HepG2 (cell line): Measurements from ENCODE around the gene EVC.

Experiments
- CTCF ChIP-seq: sonication (generic); formaldehyde crosslinking; IDR thresholded peaks from 2 replicates; pipeline ENCODE4 v1.5.0; 2020; ENCODE audit warnings: mild to moderate bottlenecking, missing genetic modification reagents, moderate library complexity
- E2F1 ChIP-seq: sonication (generic); formaldehyde crosslinking; IDR thresholded peaks from 2 replicates; pipeline ENCODE4 v1.5.0; 2020; ENCODE audit warnings: missing genetic modification reagents
- EZH2 ChIP-seq: conservative IDR thresholded peaks from 2 replicates; pipeline ENCODE4 v1.6.1; 2012; ENCODE audit warnings: mild to moderate bottlenecking, low read depth, low read length, moderate library complexity
- GTF2F1 ChIP-seq: fragments of 150-350 bp; IDR thresholded peaks from 2 replicates; pipeline ENCODE4 v1.6.1; 2014; ENCODE audit warnings: low read length
- KDM1A ChIP-seq: IDR thresholded peaks from 2 replicates; pipeline ENCODE4 v1.6.1; 2016; ENCODE audit warnings: missing compliant biosample characterization
- MLLT10 ChIP-seq: sonication (generic); formaldehyde crosslinking; IDR thresholded peaks from 2 replicates; pipeline ENCODE4 v1.4.0; 2020; ENCODE audit warnings: missing genetic modification reagents
- NFIC ChIP-seq: IDR thresholded peaks from 2 replicates; pipeline ENCODE4 v1.6.1; 2012; ENCODE audit warnings: mild to moderate bottlenecking, low read length, inconsistent platforms
- NPAS2 ChIP-seq: sonication (generic); formaldehyde crosslinking; IDR thresholded peaks from 2 replicates; pipeline ENCODE4 v1.8.0; 2022; ENCODE audit warnings: mild to moderate bottlenecking, missing genetic modification reagents, borderline replicate concordance
- POLR2AphosphoS5 ChIP-seq: IDR thresholded peaks from 2 replicates; pipeline ENCODE4 v1.6.1; 2012; ENCODE audit warnings: low read depth, low read length
- ZNF24 ChIP-seq: fragments of 450-650 bp; IDR thresholded peaks from 2 replicates; pipeline ENCODE4 v1.6.1; 2017; ENCODE audit warnings: antibody characterized with exemption, mild to moderate bottlenecking
- TF ChIP-seq, protein P1 (sequence below): sonication (generic); formaldehyde crosslinking; conservative IDR thresholded peaks from 2 replicates; pipeline ENCODE4 v1.8.0; 2022; ENCODE audit warnings: mild to moderate bottlenecking, moderate library complexity, missing genetic modification reagents

GRCh38 chr4:5804656-5805055 is 93.7 kb downstream of the EVC start:
- TF ChIP-seq GTF2F1 = no peak
- TF ChIP-seq KDM1A (CRISPR knock-in tag) = no peak
- no peak for TF ChIP-seq ZNF24
- TF ChIP-seq NPAS2 (CRISPR knock-in tag) = no peak
- no peak for TF ChIP-seq E2F1
- no peak for TF ChIP-seq MLLT10 (CRISPR knock-in tag)
- no peak for TF ChIP-seq POLR2AphosphoS5
- TF ChIP-seq CTCF = peak; percentile 51
- no peak for TF ChIP-seq NFIC
- TF ChIP-seq EZH2 = no peak
- TF ChIP-seq, protein P1, sequence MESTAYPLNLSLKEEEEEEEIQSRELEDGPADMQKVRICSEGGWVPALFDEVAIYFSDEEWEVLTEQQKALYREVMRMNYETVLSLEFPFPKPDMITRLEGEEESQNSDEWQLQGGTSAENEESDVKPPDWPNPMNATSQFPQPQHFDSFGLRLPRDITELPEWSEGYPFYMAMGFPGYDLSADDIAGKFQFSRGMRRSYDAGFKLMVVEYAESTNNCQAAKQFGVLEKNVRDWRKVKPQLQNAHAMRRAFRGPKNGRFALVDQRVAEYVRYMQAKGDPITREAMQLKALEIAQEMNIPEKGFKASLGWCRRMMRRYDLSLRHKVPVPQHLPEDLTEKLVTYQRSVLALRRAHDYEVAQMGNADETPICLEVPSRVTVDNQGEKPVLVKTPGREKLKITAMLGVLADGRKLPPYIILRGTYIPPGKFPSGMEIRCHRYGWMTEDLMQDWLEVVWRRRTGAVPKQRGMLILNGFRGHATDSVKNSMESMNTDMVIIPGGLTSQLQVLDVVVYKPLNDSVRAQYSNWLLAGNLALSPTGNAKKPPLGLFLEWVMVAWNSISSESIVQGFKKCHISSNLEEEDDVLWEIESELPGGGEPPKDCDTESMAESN (CRISPR knock-in tag) = no peak
